ENCODE measurements around the gene CLSTN3.
A peak's percentile ranks its signal among the peaks of the same experiment; 100 is the strongest.

CLSTN3 gene

GRCh38 chr12:7107636-7108002 lies 22.6 kb upstream of the CLSTN3 start:
- H3K27me3 ChIP-seq: no peaks in the 10 kb centered on the region
- peaks cover 23% of the 10 kb centered on the region for H3K36me3 ChIP-seq
- no peak for TF ChIP-seq CTCF (IDR thresholded peaks at IDR 0.05)
- H3K4me1 ChIP-seq (ENCODE audit: control insufficient read depth in 1 of 2, insufficient read depth in 1 of 2, low read depth in 1 of 2, low read length in 1 of 2): peaks cover 55 to 74% of the 10 kb centered on the region in 2 experiments
- H3K9me3 ChIP-seq: no peaks in the 10 kb centered on the region
- peak overlapping the region; percentile 94 to 99 for H3K4me3 ChIP-seq (ENCODE audit: low read depth in 1 of 2, low read length in 1 of 2)
- H3K27ac ChIP-seq: peak overlapping the region; percentile 97

GRCh38 chr12:7108003-7108795 lies 22.0 kb upstream of the CLSTN3 start:
- TF ChIP-seq CTCF (IDR thresholded peaks at IDR 0.05): no peak

DNA sequence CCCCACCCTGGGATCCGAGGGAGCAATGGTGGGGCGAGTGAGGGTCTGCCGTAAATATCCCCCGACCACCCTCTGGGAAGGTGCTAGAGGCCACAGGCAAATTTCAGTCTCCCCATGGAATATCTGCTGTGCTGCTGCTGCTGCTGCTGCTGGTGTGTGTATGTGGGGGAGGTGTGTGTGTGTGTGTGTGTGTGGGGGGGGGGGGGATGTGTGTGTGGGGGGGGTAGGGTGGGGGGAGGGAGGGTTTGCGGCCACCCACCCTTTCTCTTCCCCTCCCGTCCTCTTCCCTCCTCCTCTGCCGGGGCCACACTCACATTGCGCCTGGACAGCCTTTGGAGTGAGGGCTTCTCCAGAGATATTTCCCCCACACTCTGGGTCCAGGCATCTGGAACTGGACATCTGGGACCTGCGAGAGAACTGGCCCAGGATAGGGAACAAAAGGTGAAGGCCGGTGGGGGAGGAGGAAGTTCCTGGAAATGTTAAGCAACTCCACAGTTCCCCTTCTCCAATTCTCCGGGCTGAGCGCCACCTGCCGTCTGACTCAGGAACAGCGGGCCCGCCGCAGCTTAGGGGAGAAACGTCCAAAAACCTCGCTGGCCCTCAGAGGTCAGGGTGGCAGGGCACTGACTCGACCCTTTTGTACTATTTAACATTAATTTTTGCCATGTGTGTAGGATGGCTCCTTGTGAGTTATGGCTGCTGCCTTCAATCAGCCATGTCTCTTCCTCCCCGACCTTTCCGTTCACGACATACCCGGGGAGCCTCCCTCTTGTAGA lies 21.2 kb upstream of the CLSTN3 start, which contains the start of gene C1RL:
C1RL (minus strand) TSS at position 419 of the 776 bp plus-strand sequence; CDS start at position 385, 34 bp downstream.
- H3K27me3 ChIP-seq: no peaks in the 10 kb centered on the region
- no peaks in the 10 kb centered on the region for H3K9me3 ChIP-seq
- H3K27ac ChIP-seq: peak within 1 kb of the TSS; percentile 97
- peak within 1 kb of the TSS; percentile 94 to 99 for H3K4me3 ChIP-seq (ENCODE audit: low read depth in 1 of 2, low read length in 1 of 2)
- H3K36me3 ChIP-seq: peaks cover 11% of the 10 kb centered on the region
- TF ChIP-seq CTCF (IDR thresholded peaks at IDR 0.05): peak; percentile 99
- H3K4me1 ChIP-seq (ENCODE audit: control insufficient read depth in 1 of 2, insufficient read depth in 1 of 2, low read depth in 1 of 2, low read length in 1 of 2): peaks cover 52 to 70% of the 10 kb centered on the region in 2 experiments

More at GRCh38 chr12:7108003-7108795, 22.0 kb upstream of the CLSTN3 start:
- no peaks in the 10 kb centered on the region for H3K9me3 ChIP-seq
- H3K27ac ChIP-seq: peak overlapping the region; percentile 97
- H3K4me3 ChIP-seq (ENCODE audit: low read depth in 1 of 2, low read length in 1 of 2): peak overlapping the region; percentile 94 to 99
- H3K27me3 ChIP-seq: no peaks in the 10 kb centered on the region
- H3K4me1 ChIP-seq (ENCODE audit: control insufficient read depth in 1 of 2, insufficient read depth in 1 of 2, low read depth in 1 of 2, low read length in 1 of 2): peaks cover 56 to 74% of the 10 kb centered on the region in 2 experiments
- peaks cover 18% of the 10 kb centered on the region for H3K36me3 ChIP-seq

DNA sequence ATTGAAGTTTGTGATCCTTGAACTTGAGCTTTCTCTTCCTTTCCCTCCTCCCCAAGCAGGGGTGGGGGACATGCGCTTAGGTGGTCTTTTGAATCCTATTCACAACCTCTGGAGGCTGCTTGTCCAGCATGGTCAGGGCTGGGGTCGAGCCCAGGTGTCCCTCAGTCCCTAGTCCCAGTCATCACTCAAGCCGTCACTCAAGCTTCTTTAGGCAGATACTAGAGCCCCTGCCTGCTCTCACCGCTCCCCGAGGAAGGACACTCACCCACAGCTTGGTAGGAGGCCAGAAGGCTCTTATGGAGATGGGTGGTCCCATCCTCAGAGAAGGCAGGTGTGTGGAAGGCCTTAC lies 20.6 kb upstream of the CLSTN3 start:
- no peaks in the 10 kb centered on the region for H3K9me3 ChIP-seq
- no peak for TF ChIP-seq CTCF (IDR thresholded peaks at IDR 0.05)
- peak overlapping the region; percentile 97 for H3K27ac ChIP-seq
- peak overlapping the region; percentile 94 to 99 for H3K4me3 ChIP-seq (ENCODE audit: low read depth in 1 of 2, low read length in 1 of 2)
- peaks cover 11% of the 10 kb centered on the region for H3K36me3 ChIP-seq
- H3K27me3 ChIP-seq: no peaks in the 10 kb centered on the region
- H3K4me1 ChIP-seq (ENCODE audit: control insufficient read depth in 1 of 2, insufficient read depth in 1 of 2, low read depth in 1 of 2, low read length in 1 of 2): peaks cover 51 to 67% of the 10 kb centered on the region in 2 experiments

DNA sequence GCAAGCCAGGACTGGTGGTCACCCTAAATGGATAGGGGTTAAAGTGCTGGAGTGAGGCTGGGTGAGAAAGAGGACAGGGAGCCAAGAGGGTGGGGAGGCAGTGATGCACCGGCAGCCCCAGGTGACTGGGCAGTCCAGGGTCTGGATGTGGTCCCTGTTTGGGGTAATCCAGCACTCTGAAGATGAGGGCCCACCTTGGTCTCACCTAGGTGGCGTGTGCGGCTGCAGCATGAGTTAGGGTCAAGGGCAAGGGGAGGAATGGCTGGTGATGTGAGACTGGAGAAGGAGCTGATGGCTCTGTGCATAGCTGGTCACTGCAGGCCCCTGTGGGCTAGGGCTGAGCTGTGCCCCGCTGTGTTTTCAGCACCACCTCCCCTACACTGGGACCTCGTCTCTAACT lies 19.5 kb upstream of the CLSTN3 start:
- TF ChIP-seq CTCF (IDR thresholded peaks at IDR 0.05): no peak
- Histone ChIP-seq H3K27ac (no peak overlapping the region), H3K36me3 (peaks cover 16% of the 10 kb centered on the region), H3K27me3 (no peaks in the 10 kb centered on the region), H3K9me3 (no peaks in the 10 kb centered on the region), H3K4me1 (ENCODE audit: control insufficient read depth in 1 of 2, insufficient read depth in 1 of 2, low read depth in 1 of 2, low read length in 1 of 2) (peaks cover 51 to 55% of the 10 kb centered on the region in 2 experiments), H3K4me3 (ENCODE audit: low read depth in 1 of 2, low read length in 1 of 2) (no peak overlapping the region)

Measured in neutrophil (primary cell).